HEK293T (cell line): ENCODE data around the gene CRYZ.

ENCODE experiments used
- BHLHE40 ChIP-seq: fragments of 450-650 bp; IDR thresholded peaks from 2 replicates; pipeline ENCODE4 v1.6.1; 2016; ENCODE audit warnings: mild to moderate bottlenecking, moderate library complexity, borderline replicate concordance
- ELF4 ChIP-seq: fragments of 450-650 bp; IDR thresholded peaks from 2 replicates; pipeline ENCODE4 v1.6.1; 2017; ENCODE audit warnings: antibody characterized with exemption
- FOXA1 ChIP-seq: fragments of 450-650 bp; IDR thresholded peaks from 2 replicates; pipeline ENCODE4 v1.6.1; 2016; ENCODE audit warnings: mild to moderate bottlenecking
- FOXK2 ChIP-seq: fragments of 450-650 bp; IDR thresholded peaks from 2 replicates; pipeline ENCODE4 v1.6.1; 2016; ENCODE audit warnings: mild to moderate bottlenecking
- FOXM1 ChIP-seq: fragments of 450-650 bp; IDR thresholded peaks from 2 replicates; pipeline ENCODE4 v1.6.1; 2017; ENCODE audit warnings: mild to moderate bottlenecking, borderline replicate concordance
- SUZ12 ChIP-seq: fragments of 450-650 bp; IDR thresholded peaks from 2 replicates; pipeline ENCODE4 v1.6.1; 2016; ENCODE audit warnings: mild to moderate bottlenecking
- TARDBP ChIP-seq: fragments of 450-650 bp; IDR thresholded peaks from 2 replicates; pipeline ENCODE4 v1.6.1; 2016

GRCh38 chr1:74731399-74732052 lies 1.3 kb downstream of the CRYZ start:
- TF ChIP-seq TARDBP (no peak), SUZ12 (no peak), FOXK2 (no peak), FOXA1 (no peak), FOXM1 (no peak), ELF4 (no peak), BHLHE40 (no peak)
